ENCODE results near the gene RB1. TPM values are rescaled to one million over a fixed set of nuclear protein-coding genes. Genes with fewer than 3 reads are reported as not detected.
A peak's percentile ranks its signal among the peaks of the same experiment; 100 is the strongest.

RB1 gene
- total and polyA plus RNA-seq, 7 experiments from 2014 or later, result 12.1 to 37.1 (median 18.5) TPM

DNA sequence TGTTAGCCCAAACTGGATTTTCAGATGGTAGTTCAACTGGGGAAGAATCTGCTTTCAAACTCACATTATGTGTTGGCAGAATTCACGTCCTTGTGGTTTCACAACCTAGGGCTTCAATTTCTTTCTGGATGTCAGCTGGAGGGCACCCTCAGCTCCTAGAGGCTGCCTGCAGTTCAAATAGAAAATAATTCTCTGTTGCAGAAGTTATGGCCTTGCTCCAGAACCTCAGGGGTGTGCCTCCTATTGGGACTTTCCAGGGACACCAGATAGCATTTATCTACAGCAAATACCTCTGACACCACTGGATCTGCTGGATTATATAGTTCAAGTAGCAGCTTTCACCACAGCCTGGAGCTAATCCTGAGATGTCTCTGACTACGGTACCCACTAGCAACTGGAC, 11.8 kb upstream of the RB1 start:
- Mint-ChIP-seq H3K9me3 (no peaks in the 10 kb centered on the region), H3K36me3 (peaks cover 0 to 5% (median 0%) of the 10 kb centered on the region in 5 donors), H3K4me1 (no peaks in the 10 kb centered on the region), H3K27me3 (peaks cover 8 to 27% (median 13%) of the 10 kb centered on the region in 5 donors), H3K4me3 (no peak overlapping the region), H3K27ac (no peak overlapping the region)
- Histone ChIP-seq H3K27ac (ENCODE audit: low read depth, low read length) (no peak overlapping the region), H3K4me1 (ENCODE audit: control insufficient read depth in 2 of 2, insufficient read depth in 2 of 2, low read length in 2 of 2) (no peaks in the 10 kb centered on the region), H3K27me3 (ENCODE audit: control insufficient read depth in 2 of 2, insufficient read depth in 2 of 2, low read length in 2 of 2) (no peaks in the 10 kb centered on the region), H3K9me3 (ENCODE audit: control insufficient read depth in 2 of 3, low read length in 3 of 3) (no peaks in the 10 kb centered on the region), H3K36me3 (ENCODE audit: control insufficient read depth in 2 of 3, insufficient read depth in 3 of 3, low read length in 3 of 3) (no peaks in the 10 kb centered on the region), H3K4me3 (ENCODE audit: low read length) (no peak overlapping the region)
- DNase-seq (no peak), ATAC-seq (no peak)
- intact Hi-C loops (cut with micrococcal nuclease), result no loop called here
- POLR2A ChIA-PET, result interaction anchor here (0.6 to 1.4 kb wide), 2 partner anchors 11 to 242 kb away, joined by 3 to 5 read pairs; no protein-coding TSS in a partner anchor
- CTCF ChIA-PET, result interaction anchor here (0.6 kb wide), 1 partner anchor 29 kb away, joined by 4 read pairs; no protein-coding TSS in a partner anchor

DNA sequence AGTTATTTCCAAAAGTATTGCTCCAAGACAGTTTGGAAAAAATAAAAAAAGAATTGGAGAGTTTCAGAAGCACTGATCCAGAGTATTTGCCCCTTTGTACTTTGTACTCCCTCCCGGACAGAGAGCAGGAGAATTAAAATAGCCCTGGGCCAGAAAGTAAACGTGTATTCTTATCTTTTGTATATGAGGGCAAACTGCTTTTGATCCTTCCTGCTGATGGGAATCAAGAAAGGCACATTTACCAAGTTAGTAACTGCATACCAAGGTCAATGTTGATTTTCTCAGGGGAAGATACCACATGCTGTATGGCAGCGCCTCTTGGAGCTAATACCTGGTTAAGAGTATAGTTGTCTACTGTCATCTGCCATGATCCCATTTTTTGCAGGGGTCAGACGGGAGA, 10.9 kb upstream of the RB1 start:
- intact Hi-C loops (cut with micrococcal nuclease), result no loop called here
- no peaks in the 10 kb centered on the region for H3K9me3 Mint-ChIP-seq
- Histone ChIP-seq H3K27ac (ENCODE audit: low read depth, low read length) (no peak overlapping the region), H3K4me1 (ENCODE audit: control insufficient read depth in 2 of 2, insufficient read depth in 2 of 2, low read length in 2 of 2) (no peaks in the 10 kb centered on the region), H3K9me3 (ENCODE audit: control insufficient read depth in 2 of 3, low read length in 3 of 3) (no peaks in the 10 kb centered on the region), H3K27me3 (ENCODE audit: control insufficient read depth in 2 of 2, insufficient read depth in 2 of 2, low read length in 2 of 2) (no peaks in the 10 kb centered on the region), H3K36me3 (ENCODE audit: control insufficient read depth in 2 of 3, insufficient read depth in 3 of 3, low read length in 3 of 3) (no peaks in the 10 kb centered on the region), H3K4me3 (ENCODE audit: low read length) (no peak overlapping the region)
- ATAC-seq, result no peak
- DNase-seq, result no peak
- H3K4me1 Mint-ChIP-seq, result peaks cover 0 to 4% (median 0%) of the 10 kb centered on the region in 7 donors
- ChIA-PET CTCF (interaction anchor here (0.6 kb wide), 1 partner anchor 442 kb away, joined by 3 read pairs; no protein-coding TSS in a partner anchor), POLR2A (interaction anchor here (0.8 kb wide), 1 partner anchor 9 kb away, joined by 3 read pairs; no protein-coding TSS in a partner anchor)
- H3K36me3 Mint-ChIP-seq, result peaks cover 0 to 5% (median 2%) of the 10 kb centered on the region in 5 donors
- no peak overlapping the region for H3K27ac Mint-ChIP-seq
- H3K4me3 Mint-ChIP-seq, result no peak overlapping the region
- peaks cover 8 to 26% (median 12%) of the 10 kb centered on the region in 5 donors for H3K27me3 Mint-ChIP-seq

DNA sequence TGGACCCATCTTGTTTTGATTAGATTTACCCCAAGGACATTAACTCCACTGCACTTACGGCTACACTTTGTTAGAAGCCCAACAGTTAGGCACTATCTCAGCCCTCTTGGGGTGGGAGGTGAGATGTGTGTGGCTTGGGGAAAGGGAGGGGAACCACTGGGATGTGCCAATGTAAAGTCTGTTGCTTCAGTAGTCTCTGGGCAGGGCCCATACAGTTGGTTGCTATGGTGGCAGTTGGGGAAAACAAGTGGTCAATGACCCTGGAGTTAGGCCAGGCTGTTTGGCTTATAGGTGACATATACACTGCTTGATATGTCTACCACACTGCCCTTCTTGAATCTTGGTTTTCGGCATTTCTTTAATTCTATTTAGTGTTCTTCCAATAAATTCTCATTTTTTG, 8.9 kb upstream of the RB1 start:
- POLR2A ChIA-PET, result interaction anchor here (1.2 kb wide), 1 partner anchor 8 kb away, joined by 3 read pairs; no protein-coding TSS in a partner anchor
- no peaks in the 10 kb centered on the region for H3K27me3 ChIP-seq (ENCODE audit: control insufficient read depth in 2 of 2, insufficient read depth in 2 of 2, low read length in 2 of 2)
- no peaks in the 10 kb centered on the region for H3K9me3 ChIP-seq (ENCODE audit: control insufficient read depth in 2 of 3, low read length in 3 of 3)
- H3K9me3 Mint-ChIP-seq, result no peaks in the 10 kb centered on the region
- H3K4me1 Mint-ChIP-seq, result peaks cover 0 to 6% (median 0%) of the 10 kb centered on the region in 7 donors
- H3K27me3 Mint-ChIP-seq, result peaks cover 4 to 14% (median 7%) of the 10 kb centered on the region in 5 donors
- CTCF ChIA-PET, result no interaction called here
- H3K27ac ChIP-seq (ENCODE audit: low read depth, low read length), result no peak overlapping the region
- H3K36me3 Mint-ChIP-seq, result peaks cover 0 to 7% (median 4%) of the 10 kb centered on the region in 5 donors
- H3K4me3 Mint-ChIP-seq, result no peak overlapping the region
- H3K36me3 ChIP-seq (ENCODE audit: control insufficient read depth in 2 of 3, insufficient read depth in 3 of 3, low read length in 3 of 3), result no peaks in the 10 kb centered on the region
- ATAC-seq (no peak), DNase-seq (no peak)
- no peak overlapping the region for H3K4me3 ChIP-seq (ENCODE audit: low read length)
- no peak overlapping the region for H3K27ac Mint-ChIP-seq
- intact Hi-C loops (cut with micrococcal nuclease), result no loop called here
- no peaks in the 10 kb centered on the region for H3K4me1 ChIP-seq (ENCODE audit: control insufficient read depth in 2 of 2, insufficient read depth in 2 of 2, low read length in 2 of 2)

DNA sequence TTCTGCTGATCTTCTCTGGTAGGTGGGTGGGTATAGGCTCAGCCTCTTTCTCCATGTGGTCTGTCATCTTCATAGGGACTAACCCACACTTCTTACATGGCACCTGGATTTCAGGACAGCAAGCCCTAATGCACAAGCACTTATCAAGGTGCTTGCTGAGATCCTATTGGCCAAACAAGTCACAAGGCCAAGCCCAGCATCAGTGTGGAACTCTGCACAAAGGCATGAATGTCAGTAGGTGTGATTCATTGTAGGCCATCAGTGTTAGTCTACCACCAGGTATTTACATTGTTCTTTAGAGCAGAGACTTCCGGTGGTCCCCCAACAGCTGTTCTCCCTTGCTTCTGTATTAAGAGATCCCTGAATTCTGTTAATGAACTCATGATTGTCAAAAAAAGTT, 8.3 kb upstream of the RB1 start:
- no peaks in the 10 kb centered on the region for H3K9me3 Mint-ChIP-seq
- Histone ChIP-seq H3K4me1 (ENCODE audit: control insufficient read depth in 2 of 2, insufficient read depth in 2 of 2, low read length in 2 of 2) (no peaks in the 10 kb centered on the region), H3K27ac (ENCODE audit: low read depth, low read length) (no peak overlapping the region), H3K4me3 (ENCODE audit: low read length) (no peak overlapping the region), H3K36me3 (ENCODE audit: control insufficient read depth in 2 of 3, insufficient read depth in 3 of 3, low read length in 3 of 3) (no peaks in the 10 kb centered on the region), H3K9me3 (ENCODE audit: control insufficient read depth in 2 of 3, low read length in 3 of 3) (no peaks in the 10 kb centered on the region), H3K27me3 (ENCODE audit: control insufficient read depth in 2 of 2, insufficient read depth in 2 of 2, low read length in 2 of 2) (no peaks in the 10 kb centered on the region)
- H3K27ac Mint-ChIP-seq, result no peak overlapping the region
- H3K4me3 Mint-ChIP-seq, result no peak overlapping the region
- intact Hi-C loops (cut with micrococcal nuclease), result no loop called here
- ATAC-seq (no peak), DNase-seq (no peak)
- peaks cover 0 to 6% (median 0%) of the 10 kb centered on the region in 7 donors for H3K4me1 Mint-ChIP-seq
- ChIA-PET POLR2A (interaction anchor here (0.7 kb wide), 1 partner anchor 25 kb away, joined by 3 read pairs; no protein-coding TSS in a partner anchor), CTCF (no interaction called here)
- peaks cover 0 to 10% (median 1%) of the 10 kb centered on the region in 5 donors for H3K27me3 Mint-ChIP-seq
- H3K36me3 Mint-ChIP-seq, result peaks cover 0 to 7% (median 4%) of the 10 kb centered on the region in 5 donors

DNA sequence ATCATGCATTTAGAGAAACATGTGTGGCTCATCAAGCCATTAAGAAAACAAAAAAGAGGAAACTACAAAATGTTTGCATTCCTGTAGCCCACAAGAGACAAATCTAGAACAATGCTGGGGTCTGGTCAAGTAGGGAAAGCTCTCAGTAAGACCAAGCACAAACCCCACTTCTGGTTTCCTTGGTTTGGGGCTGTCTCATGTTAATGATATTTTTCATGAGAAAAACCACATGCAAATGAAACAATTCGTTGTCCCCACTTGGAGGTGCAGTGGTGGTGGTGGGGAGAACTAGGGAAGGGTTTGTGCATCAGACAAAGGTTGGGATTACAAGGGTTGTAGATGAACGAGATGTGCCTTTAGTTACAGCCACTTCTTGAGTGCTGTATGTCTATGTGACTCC, 7.0 kb upstream of the RB1 start:
- Mint-ChIP-seq H3K27me3 (peaks cover 0 to 4% (median 0%) of the 10 kb centered on the region in 5 donors), H3K36me3 (peaks cover 0 to 7% (median 4%) of the 10 kb centered on the region in 5 donors), H3K4me1 (peaks cover 0 to 6% (median 0%) of the 10 kb centered on the region in 7 donors), H3K9me3 (no peaks in the 10 kb centered on the region), H3K4me3 (no peak overlapping the region), H3K27ac (peak overlapping the region in 1 of 9 donors; percentile 1)
- ATAC-seq, result no peak
- H3K4me3 ChIP-seq (ENCODE audit: low read length), result no peak overlapping the region
- ChIA-PET CTCF (interaction anchor here (0.6 kb wide), 1 partner anchor 310 kb away, joined by 3 read pairs; no protein-coding TSS in a partner anchor), POLR2A (no interaction called here)
- no peaks in the 10 kb centered on the region for H3K4me1 ChIP-seq (ENCODE audit: control insufficient read depth in 2 of 2, insufficient read depth in 2 of 2, low read length in 2 of 2)
- H3K9me3 ChIP-seq (ENCODE audit: control insufficient read depth in 2 of 3, low read length in 3 of 3), result no peaks in the 10 kb centered on the region
- no peak for DNase-seq
- H3K27ac ChIP-seq (ENCODE audit: low read depth, low read length), result no peak overlapping the region
- intact Hi-C loops (cut with micrococcal nuclease), result no loop called here
- H3K36me3 ChIP-seq (ENCODE audit: control insufficient read depth in 2 of 3, insufficient read depth in 3 of 3, low read length in 3 of 3), result no peaks in the 10 kb centered on the region
- no peaks in the 10 kb centered on the region for H3K27me3 ChIP-seq (ENCODE audit: control insufficient read depth in 2 of 2, insufficient read depth in 2 of 2, low read length in 2 of 2)

DNA sequence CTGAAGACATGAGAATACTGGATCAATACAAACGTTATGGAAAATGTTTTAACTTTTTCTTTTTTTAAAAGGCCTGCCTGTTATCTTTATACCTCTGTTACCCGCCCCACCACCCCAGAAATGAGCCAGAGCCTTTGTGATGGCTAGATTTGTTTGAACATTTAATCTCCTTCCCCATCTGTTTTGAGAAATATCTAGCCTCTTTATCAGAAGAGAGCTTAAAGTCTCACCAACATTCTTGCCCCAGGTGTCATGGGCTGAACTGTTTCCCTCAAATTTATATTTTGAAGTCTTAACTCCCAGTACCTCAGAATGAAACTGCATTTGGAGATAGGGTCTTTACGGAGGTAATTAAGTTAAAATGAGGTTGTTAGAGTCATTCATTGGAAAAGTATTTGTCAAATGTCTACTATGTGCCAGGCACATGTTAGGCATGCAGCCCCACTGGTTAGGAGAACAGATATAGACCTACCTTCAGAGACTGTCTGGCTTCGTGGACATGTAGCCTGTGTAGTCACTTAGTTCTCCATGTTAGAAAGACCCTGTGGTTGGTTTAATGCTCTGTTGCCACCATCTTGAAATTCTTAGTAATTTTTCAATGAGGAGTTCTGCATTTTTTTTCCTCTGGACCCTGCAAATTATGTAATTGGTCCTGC, 6.3 kb upstream of the RB1 start:
- no peaks in the 10 kb centered on the region for H3K9me3 Mint-ChIP-seq
- ATAC-seq (no peak), DNase-seq (no peak)
- Histone ChIP-seq H3K4me1 (ENCODE audit: control insufficient read depth in 2 of 2, insufficient read depth in 2 of 2, low read length in 2 of 2) (no peaks in the 10 kb centered on the region), H3K36me3 (ENCODE audit: control insufficient read depth in 2 of 3, insufficient read depth in 3 of 3, low read length in 3 of 3) (no peaks in the 10 kb centered on the region), H3K27ac (ENCODE audit: low read depth, low read length) (no peak overlapping the region), H3K4me3 (ENCODE audit: low read length) (no peak overlapping the region), H3K9me3 (ENCODE audit: control insufficient read depth in 2 of 3, low read length in 3 of 3) (no peaks in the 10 kb centered on the region), H3K27me3 (ENCODE audit: control insufficient read depth in 2 of 2, insufficient read depth in 2 of 2, low read length in 2 of 2) (no peaks in the 10 kb centered on the region)
- H3K27me3 Mint-ChIP-seq, result no peaks in the 10 kb centered on the region
- peaks cover 0 to 11% (median 4%) of the 10 kb centered on the region in 5 donors for H3K36me3 Mint-ChIP-seq
- H3K4me3 Mint-ChIP-seq, result no peak overlapping the region
- POLR2A ChIA-PET, result interaction anchor here (0.6 kb wide), 1 partner anchor 148 kb away, joined by 3 read pairs; no protein-coding TSS in a partner anchor
- H3K27ac Mint-ChIP-seq, result no peak overlapping the region
- H3K4me1 Mint-ChIP-seq, result peaks cover 0 to 7% (median 2%) of the 10 kb centered on the region in 7 donors
- intact Hi-C loops (cut with micrococcal nuclease), result no loop called here
- CTCF ChIA-PET, result interaction anchor here (0.6 kb wide), 1 partner anchor 310 kb away, joined by 3 read pairs; no protein-coding TSS in a partner anchor

Measured in naive thymus-derived CD4-positive, alpha-beta T cell (primary cell).